ENCODE results near the gene USP6NL. TPM values are rescaled to one million over a fixed set of nuclear protein-coding genes. Genes with fewer than 3 reads are reported as not detected.

Gene USP6NL
- total and polyA plus RNA-seq, 10 of the 15 experiments (the other 5 are each of a cell fraction or from before 2014, with no cell fraction given), result 4.0 to 27.7 (median 18.2) TPM

GRCh38 chr10:11548768-11549099, 62.7 kb downstream of the USP6NL start (continued):
- TF ChIP-seq RELB (IDR thresholded peaks at IDR 0.05; ENCODE audit: low read depth), result peak; percentile 24; the same call in 1 of the 2 replicates

GRCh38 chr10:11548065-11548767, 63.2 kb downstream of the USP6NL start:
- Histone ChIP-seq H4K20me1 (ENCODE audit: control insufficient read depth, insufficient read depth) (no peaks in the 10 kb centered on the region), H3K4me1 (ENCODE audit: control insufficient read depth, insufficient read depth, low read length) (peaks cover 37% of the 10 kb centered on the region), H3K27me3 (replicated peaks in 1 of 2; ENCODE audit: control insufficient read depth in 2 of 2, insufficient read depth in 2 of 2, low read length in 1 of 2) (no peaks in the 10 kb centered on the region), H3K9ac (ENCODE audit: control insufficient read depth, insufficient read depth, low read length) (no peak overlapping the region), H3K4me2 (ENCODE audit: control insufficient read depth, insufficient read depth) (peak overlapping the region; percentile 56; the same call in 1 of the 2 replicates), H3K9me3 (replicated peaks; ENCODE audit: control insufficient read depth, insufficient read depth, low read length) (peaks cover 2% of the 10 kb centered on the region; the same call in 2 of the 3 replicates), H3K36me3 (ENCODE audit: control insufficient read depth in 2 of 2, insufficient read depth in 2 of 2, low read length in 1 of 2) (peaks cover 0 to 8% of the 10 kb centered on the region in 2 experiments; a peak in 1 of 4 replicates), H3K27ac (ENCODE audit: control insufficient read depth, insufficient read depth) (peak overlapping the region; percentile 57), H3K79me2 (ENCODE audit: control insufficient read depth, insufficient read depth, low read length) (peaks cover 72% of the 10 kb centered on the region), H2AFZ (ENCODE audit: control insufficient read depth, low read depth, low read length) (no peak overlapping the region), H3K4me3 (no peak overlapping the region)
- intact Hi-C loops (cut with micrococcal nuclease; ENCODE audit: unreplicated experiment) (no loop called here), in situ Hi-C loops (cut with MboI) (no loop called here)
- FAIRE-seq, result no peak
- no TSS peak for BruUV-seq (replicated peaks)
- CTCF ChIA-PET, result interaction anchor here (0.6 to 2.0 kb wide), 11 partner anchors 9 to 437 kb away, joined by 3 to 7 read pairs (median 4); no protein-coding TSS in a partner anchor
- RAD21 ChIA-PET (ENCODE audit: unreplicated experiment), result interaction anchor here (0.9 to 3.2 kb wide), 10 partner anchors 10 to 177 kb away, joined by 3 to 14 read pairs (median 3); no protein-coding TSS in a partner anchor
- WGBS (ENCODE audit: insufficient coverage, insufficient replicate concordance, low lambda C conversion rate, missing lambda C conversion rate), result 96% methylated on average over 1 of the region's 1 CpG
- POLR2A ChIA-PET, result interaction anchor here (0.9 to 1.8 kb wide), 3 partner anchors 9 to 60 kb away, joined by 3 to 4 read pairs (median 3); no protein-coding TSS in a partner anchor
- SMC1A ChIA-PET (ENCODE audit: uncharacterized antibody, unreplicated experiment), result interaction anchor here (0.6 to 3.4 kb wide), 19 partner anchors 9 to 588 kb away, joined by 3 to 21 read pairs (median 4); no protein-coding TSS in a partner anchor
- DNase-seq (ENCODE audit: low read depth, low spot score), result no peak
- TF ChIP-seq RELA (IDR thresholded peaks at IDR 0.05; ENCODE audit: borderline replicate concordance, partially characterized antibody), result no peak
- ATAC-seq, result no peak

Measured in GM12878 (cell line).